Esophagus muscularis mucosa (tissue), 3 donors: ENCODE results near the gene HCRT.

Experiments used
- CTCF ChIP-seq, 3 experiments: fragments of 200-600 bp in 2 of 3; fragments of 450-650 bp in 1 of 3; sonication (generic) in 2 of 3; IDR thresholded peaks; one replicate each; pipeline ENCODE4 v1.5.1; 2017 to 2019; ENCODE audit warnings: antibody characterized with exemption in 3 of 3, mild to moderate bottlenecking in 2 of 3, moderate library complexity in 1 of 3
- POLR2A ChIP-seq: fragments of 450-650 bp; IDR thresholded peaks from one replicate; pipeline ENCODE4 v1.6.1; 2017; ENCODE audit warnings: antibody characterized with exemption, moderate library complexity, mild to moderate bottlenecking, low read depth

- no peak for TF ChIP-seq CTCF (IDR thresholded peaks at IDR 0.05)
- no peak for TF ChIP-seq POLR2A
Observed at GRCh38 chr17:42192189-42193126, 7.2 kb upstream of the HCRT start.
